Pancreas (tissue), 10 donors: ENCODE data around the gene HSPA4. TPM values are rescaled to one million over a fixed set of nuclear protein-coding genes. Genes with fewer than 3 reads are reported as not detected.
"Not testable (repeated sequence)": the region's sequence is repeated elsewhere in the genome, so short reads cannot be mapped to it uniquely, and the experiment has no call there.

Experiments used
- ATAC-seq, 4 donors: fragments of 200-7000 bp; cut with Tn5 transposase; one replicate each; pipeline versions ENCODE4 v1.8.0 to v1.9.1; 2020; ENCODE audit warnings: mild to moderate bottlenecking in 4 of 4, moderate library complexity in 4 of 4
- DNase-seq, 6 donors: peaks; one replicate each; pipeline ENCODE4 v3.0.0-alpha.2; 2020
- FAIRE-seq: peaks from 2 replicates; lab custom pipeline; 2012; peaks lifted over from hg19 to GRCh38; lab: Jason Lieb, UNC
- H3K27ac ChIP-seq, 4 donors: fragments of 200-600 bp; sonication (generic); 1 replicate in 3 of 4; 2 replicates in 1 of 4; pipeline versions ENCODE4 v1.5.0 to v1.8.0; 2020
- H3K27me3 ChIP-seq, 4 donors: fragments of 200-600 bp; one replicate each; pipeline ENCODE4 v1.8.0; 2021
- H3K36me3 ChIP-seq, 3 donors: fragments of 200-600 bp; sonication (generic) in 1 of 3; one replicate each; pipeline versions ENCODE4 v1.5.0 to v1.8.0; 2020 to 2021
- H3K4me1 ChIP-seq, 3 donors: fragments of 200-600 bp; one replicate each; pipeline ENCODE4 v1.8.0; 2021
- H3K4me3 ChIP-seq, 4 donors: fragments of 200-600 bp; sonication (generic) in 2 of 4; one replicate each; pipeline versions ENCODE4 v1.5.0 to v1.8.0; 2020 to 2021
- H3K9me3 ChIP-seq, 4 donors: fragments of 200-600 bp; one replicate each; pipeline ENCODE4 v1.8.0; 2021
- CTCF ChIP-seq, 4 donors: fragments of 200-600 bp; sonication (generic) in 3 of 4; IDR thresholded peaks; one replicate each; pipeline versions ENCODE4 v1.5.0 to v1.8.0; 2021; ENCODE audit warnings: antibody characterized with exemption in 4 of 4
- WGBS, 2 donors: extraction: QIAGEN DNeasy Blood & Tissue Kit; methylation state at CpG; one replicate each; pipeline ENCODE4 v1.1.7; 2013; 5-methylcytosine and 5-hydroxymethylcytosine counted together
- intact Hi-C, 3 donors: fragments of 100-400 bp; cut with DNase I; formaldehyde crosslinking; loops; one replicate each; pipeline versions ENCODE4 v1.11.1 to v1.14.2; 2022
- polyA plus RNA-seq, 2 donors: library from polyadenylated mRNA; stranded (reverse); fragments of 200-250 nt; gene quantifications; one replicate each; pipeline ENCODE4 v1.2.3, GENCODE V29; 2013
- total RNA-seq, 6 donors: library from RNA; stranded (reverse); fragmentation: NEBNext Ultra II Directional in 4 of 6; extraction: Animal tissue kit (Norgen Biotek cat#: 25700) in 4 of 6; gene quantifications; one replicate each; pipeline versions ENCODE4 v1.2.1 to v1.2.4, GENCODE V29; 2021 to 2023
- donor health status: healthy with polysubstance abuse.
- donor health status: DM: no; HTN: no; CAD: no; lungs with moderate emphysema.
- donor health status: DM: no; HTN: no; CAD: no.
- donor health status: control.
- donor health status: control.
- donor health status: Bipolar disorder and iron deficiency.
- donor health status: DM: yes; HTN: yes; CAD: no.
- donor health status: DM: no; HTN: no; CAD: no.
- donor health status: DM: no; HTN: no; CAD: no.
- donor health status: DM: yes; HTN: yes; CAD: no.

Gene HSPA4
- total and polyA plus RNA-seq, 8 donors: 21.3 to 44.0 (median 32.1) TPM

- WGBS, 2 donors: 83 to 93% methylated on average over 1 of the region's 1 CpG
- H3K27me3 ChIP-seq: no peaks in the 10 kb centered on the region
- H3K9me3 ChIP-seq: no peaks in the 10 kb centered on the region
- no peaks in the 10 kb centered on the region for H3K4me1 ChIP-seq
- ATAC-seq (no peak), FAIRE-seq (no peak), DNase-seq (no peak)
- no peak overlapping the region for H3K27ac ChIP-seq
- intact Hi-C loops: no loop called here
- H3K4me3 ChIP-seq: no peak overlapping the region
- TF ChIP-seq CTCF (IDR thresholded peaks at IDR 0.05): no peak
- H3K36me3 ChIP-seq: no peaks in the 10 kb centered on the region
Measured at GRCh38 chr5:133041910-133042309, 9.9 kb upstream of the HSPA4 start.

GRCh38 chr5:133046560-133046959 lies 5.3 kb upstream of the HSPA4 start:
- FAIRE-seq, ATAC-seq, intact Hi-C loops: not testable (repeated sequence)

GRCh38 chr5:133047404-133047803 lies 4.4 kb upstream of the HSPA4 start:
- DNase-seq (peak in 2 of 6 donors; percentile 28 to 65), ATAC-seq (no peak), FAIRE-seq (no peak)
- Histone ChIP-seq H3K27me3 (no peaks in the 10 kb centered on the region), H3K27ac (no peak overlapping the region), H3K4me3 (no peak overlapping the region), H3K4me1 (peaks cover 6 to 13% (median 9%) of the 10 kb centered on the region in 3 donors), H3K36me3 (no peaks in the 10 kb centered on the region), H3K9me3 (no peaks in the 10 kb centered on the region)
- TF ChIP-seq CTCF (IDR thresholded peaks at IDR 0.05): no peak
- intact Hi-C loops: no loop called here
- WGBS, 2 donors: 93 to 96% methylated on average over 19 of the region's 19 CpGs

More at GRCh38 chr5:133046560-133046959, 5.3 kb upstream of the HSPA4 start:
- H3K4me3 ChIP-seq, H3K27ac ChIP-seq, H3K9me3 ChIP-seq, H3K36me3 ChIP-seq, DNase-seq, H3K27me3 ChIP-seq: not testable (repeated sequence)
- H3K4me1 ChIP-seq: peaks cover 6 to 13% (median 9%) of the 10 kb centered on the region in 3 donors
- 92% methylated on average over 8 of the region's 8 CpGs for WGBS, 2 donors

GRCh38 chr5:133048993-133049725 lies 2.7 kb upstream of the HSPA4 start:
- Histone ChIP-seq H3K4me1 (peaks cover 9 to 20% (median 10%) of the 10 kb centered on the region in 3 donors), H3K27me3 (no peaks in the 10 kb centered on the region), H3K27ac (no peak overlapping the region), H3K36me3 (no peaks in the 10 kb centered on the region), H3K9me3 (no peaks in the 10 kb centered on the region), H3K4me3 (no peak overlapping the region)
- no peak for TF ChIP-seq CTCF (IDR thresholded peaks at IDR 0.05)
- no peak for ATAC-seq
- intact Hi-C loops: no loop called here
- FAIRE-seq: no peak
- 55 to 60% methylated on average over 6 of the region's 6 CpGs for WGBS, 2 donors
- DNase-seq: no peak

- DNase-seq (no peak), ATAC-seq (no peak), FAIRE-seq (no peak)
- Histone ChIP-seq H3K27ac (no peak overlapping the region), H3K4me3 (no peak overlapping the region), H3K9me3 (no peaks in the 10 kb centered on the region), H3K4me1 (peaks cover 10 to 20% (median 13%) of the 10 kb centered on the region in 3 donors), H3K27me3 (no peaks in the 10 kb centered on the region), H3K36me3 (no peaks in the 10 kb centered on the region)
- intact Hi-C loops: no loop called here
- WGBS, 2 donors: 10 to 18% methylated on average over 1 of the region's 1 CpG
- TF ChIP-seq CTCF (IDR thresholded peaks at IDR 0.05): no peak
Measured at GRCh38 chr5:133049726-133050048, 2.1 kb upstream of the HSPA4 start.
